Frontal cortex (tissue), 4 donors: ENCODE measurements around the gene EPHB1. TPM values are rescaled to one million over a fixed set of nuclear protein-coding genes. Genes with fewer than 3 reads are reported as not detected.

Experiments used
- DNase-seq, 2 donors: peaks; one replicate each; pipeline ENCODE4 v3.0.0; 2012; ENCODE audit warnings: low spot score in 2 of 2
- FAIRE-seq: peaks from 2 replicates; lab custom pipeline; 2012; peaks lifted over from hg19 to GRCh38; lab: Jason Lieb, UNC
- small RNA-seq: library from RNA; depleted of rRNA; stranded (forward); fragments of <200 nt; gene quantifications from one replicate; pipeline ENCODE3, GENCODE V24; 2014
- total RNA-seq: library from RNA; depleted of rRNA; stranded (reverse); fragments of >200 nt; gene quantifications from one replicate; pipeline ENCODE4 v1.2.3, GENCODE V29; 2014
- donor health status: control.
- donor health status: control.
- donor health status: control.

EPHB1 gene
- total RNA-seq, 1 donor from 2014 or later, result 16.7 TPM

DNA sequence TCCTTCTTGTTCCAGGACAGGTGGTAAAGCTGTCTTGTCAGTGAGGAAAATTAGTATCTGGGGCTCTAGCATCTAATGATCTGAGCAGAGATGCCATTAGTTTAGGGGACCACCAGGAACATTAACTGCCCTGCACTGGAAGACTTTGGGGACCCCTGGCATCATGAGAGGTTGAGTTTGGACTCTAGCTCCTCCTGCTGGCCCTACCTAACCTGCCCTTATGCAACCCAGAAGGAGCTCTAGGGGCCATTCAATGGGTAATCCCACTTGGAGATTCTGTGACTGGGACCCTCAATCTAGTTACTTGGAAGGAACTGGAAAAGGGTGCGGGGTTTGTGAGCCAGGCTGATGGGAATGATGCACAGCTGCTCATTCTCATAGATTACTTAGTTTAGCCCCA, 451.0 kb downstream of the EPHB1 start:
- DNase-seq (no peak), FAIRE-seq (no peak)

DNA sequence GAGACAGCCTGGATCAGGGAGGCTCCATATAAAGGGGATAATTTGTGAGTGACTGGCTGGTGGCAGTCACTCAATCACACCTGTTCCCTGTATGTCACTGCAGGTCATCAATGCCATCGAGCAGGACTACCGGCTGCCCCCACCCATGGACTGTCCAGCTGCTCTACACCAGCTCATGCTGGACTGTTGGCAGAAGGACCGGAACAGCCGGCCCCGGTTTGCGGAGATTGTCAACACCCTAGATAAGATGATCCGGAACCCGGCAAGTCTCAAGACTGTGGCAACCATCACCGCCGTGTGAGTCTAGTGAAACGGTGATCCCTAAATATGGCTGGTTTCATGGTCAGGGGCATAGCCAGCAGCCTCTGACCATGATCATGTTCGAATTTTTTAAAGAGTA, 453.2 kb downstream of the EPHB1 start:
- DNase-seq, result no peak
- FAIRE-seq, result no peak

DNA sequence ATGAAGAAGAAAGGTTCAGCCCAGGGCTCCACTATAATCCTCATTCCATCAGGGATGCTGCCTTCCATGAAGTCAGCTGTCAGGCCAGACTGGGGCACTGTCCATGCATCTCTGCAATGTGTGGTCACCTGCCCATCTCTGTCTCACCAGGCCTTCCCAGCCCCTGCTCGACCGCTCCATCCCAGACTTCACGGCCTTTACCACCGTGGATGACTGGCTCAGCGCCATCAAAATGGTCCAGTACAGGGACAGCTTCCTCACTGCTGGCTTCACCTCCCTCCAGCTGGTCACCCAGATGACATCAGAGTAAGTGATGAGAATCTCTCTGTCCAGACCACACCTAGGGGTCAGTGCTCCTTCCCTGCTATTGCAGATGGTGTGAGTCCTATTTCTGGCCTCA, 454.1 kb downstream of the EPHB1 start:
- FAIRE-seq (no peak), DNase-seq (no peak)

DNA sequence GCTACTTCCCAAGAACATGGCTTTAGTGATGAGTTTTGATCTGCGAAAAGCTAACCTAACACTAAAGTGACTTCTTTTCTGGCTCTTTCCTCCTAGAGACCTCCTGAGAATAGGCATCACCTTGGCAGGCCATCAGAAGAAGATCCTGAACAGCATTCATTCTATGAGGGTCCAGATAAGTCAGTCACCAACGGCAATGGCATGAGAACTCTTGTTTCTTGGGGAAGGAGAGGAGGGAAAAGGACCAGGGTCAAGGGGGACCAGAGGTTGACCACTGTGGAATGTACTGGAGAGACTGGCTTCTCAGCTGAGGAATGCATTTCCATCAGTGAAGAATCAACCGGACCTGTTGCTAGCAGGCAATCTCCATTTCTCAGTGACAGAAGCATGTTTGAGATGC, 463.9 kb downstream of the EPHB1 start:
- no peak for DNase-seq
- FAIRE-seq, result no peak

DNA sequence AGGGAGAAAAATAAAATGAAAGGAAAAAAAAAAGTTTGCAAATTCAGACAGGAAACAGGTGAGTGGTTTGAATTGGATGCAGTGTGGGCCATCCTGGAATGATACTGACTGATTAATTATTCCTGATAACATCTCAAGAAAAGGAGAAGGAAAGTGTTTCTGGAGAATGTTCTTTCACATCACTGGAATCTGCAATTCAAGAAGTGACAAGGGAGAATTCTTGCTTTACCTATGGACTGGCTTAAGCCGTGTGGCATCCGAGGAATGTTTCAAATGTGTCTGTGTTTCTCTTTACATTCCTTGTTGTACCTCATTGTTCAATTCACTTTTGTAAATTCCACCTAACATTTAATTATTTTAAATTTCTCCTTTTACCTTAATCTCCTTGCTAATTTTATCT, 465.0 kb downstream of the EPHB1 start:
- DNase-seq (no peak), FAIRE-seq (no peak)

DNA sequence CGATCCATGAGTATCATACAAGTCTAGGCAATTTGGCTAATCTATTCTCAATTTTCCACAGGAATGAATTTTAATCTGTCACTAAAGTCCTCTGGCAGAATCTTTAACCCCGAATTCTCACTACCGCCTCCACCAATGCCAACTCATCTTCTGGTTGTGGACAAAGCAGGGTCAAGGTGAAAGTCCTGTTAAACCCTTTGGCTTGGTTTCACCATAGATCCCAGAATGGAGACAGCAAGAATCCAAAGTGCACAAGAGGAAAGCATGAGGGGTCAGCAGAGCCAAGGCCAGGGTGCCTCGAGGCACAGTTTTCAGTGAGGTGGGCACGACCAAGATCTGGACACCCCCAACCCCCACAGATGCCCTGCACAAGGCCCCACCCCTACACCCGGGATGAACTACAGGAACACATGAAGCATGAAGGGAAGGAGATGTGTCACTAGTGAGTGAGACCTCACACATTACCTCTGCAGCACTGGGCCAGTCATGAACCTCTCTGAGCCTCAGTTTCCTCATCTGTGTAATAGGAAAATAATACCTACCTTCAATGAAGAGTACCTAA, 466.2 kb downstream of the EPHB1 start:
- no peak for DNase-seq
- no peak for FAIRE-seq

DNA sequence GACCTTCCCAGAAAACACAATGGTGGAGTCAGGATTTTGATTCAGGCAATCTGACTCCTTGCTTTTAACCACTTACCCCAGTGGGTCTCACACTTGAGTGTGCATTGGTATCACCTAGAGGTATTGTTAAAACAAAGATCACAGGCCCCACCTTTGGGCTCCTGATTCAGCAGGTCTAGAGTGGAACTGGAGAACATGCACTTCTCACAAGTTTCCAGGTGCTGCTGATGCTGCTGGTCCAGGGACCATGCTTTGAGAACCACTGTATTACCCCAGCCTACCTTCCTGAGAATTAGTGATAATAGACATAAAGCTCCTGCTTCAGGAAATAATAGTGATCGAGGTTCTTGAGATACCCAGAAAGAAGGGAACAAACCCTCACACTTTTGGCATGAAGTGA, 466.9 kb downstream of the EPHB1 start:
- no peak for DNase-seq
- FAIRE-seq, result no peak

DNA sequence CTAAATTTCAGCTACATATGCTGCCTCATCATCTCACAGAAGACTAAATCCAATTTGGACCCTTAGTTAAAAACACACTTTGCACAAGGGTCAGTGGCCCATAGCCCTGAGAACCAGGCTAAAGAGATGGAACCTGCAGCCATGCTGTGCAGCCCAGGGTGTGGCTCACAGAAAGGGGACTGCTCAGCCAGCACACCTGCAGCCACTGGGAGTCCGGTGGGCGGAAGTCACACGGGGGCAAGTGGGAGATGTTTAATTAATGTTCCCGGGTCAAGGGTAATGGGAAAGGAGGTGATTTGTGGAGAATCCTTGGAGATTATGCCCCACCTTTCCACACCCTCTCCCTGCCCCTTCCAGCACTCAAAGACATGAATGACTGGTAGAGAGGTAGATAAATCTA, 467.4 kb downstream of the EPHB1 start:
- DNase-seq (no peak), FAIRE-seq (no peak)

DNA sequence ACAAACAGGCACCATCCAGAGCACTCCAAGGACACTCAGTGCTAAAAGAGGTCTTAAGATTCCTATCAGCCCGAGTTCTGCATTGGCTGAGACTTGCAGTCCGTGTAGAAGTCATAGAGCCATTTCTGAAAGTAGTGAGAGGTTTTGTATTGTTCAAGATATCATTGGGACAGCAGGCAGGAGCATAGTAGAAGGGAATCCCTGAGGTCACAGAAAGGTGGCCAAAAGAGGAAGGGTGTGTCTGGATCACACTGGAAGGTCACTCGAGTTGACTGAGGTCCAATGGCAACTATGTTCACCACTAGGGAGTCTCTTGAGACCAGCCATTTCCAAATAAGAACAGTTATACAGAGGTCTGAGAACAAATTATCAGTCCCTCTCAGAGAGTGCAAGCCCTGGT, 468.3 kb downstream of the EPHB1 start:
- DNase-seq, result no peak
- FAIRE-seq, result no peak

DNA sequence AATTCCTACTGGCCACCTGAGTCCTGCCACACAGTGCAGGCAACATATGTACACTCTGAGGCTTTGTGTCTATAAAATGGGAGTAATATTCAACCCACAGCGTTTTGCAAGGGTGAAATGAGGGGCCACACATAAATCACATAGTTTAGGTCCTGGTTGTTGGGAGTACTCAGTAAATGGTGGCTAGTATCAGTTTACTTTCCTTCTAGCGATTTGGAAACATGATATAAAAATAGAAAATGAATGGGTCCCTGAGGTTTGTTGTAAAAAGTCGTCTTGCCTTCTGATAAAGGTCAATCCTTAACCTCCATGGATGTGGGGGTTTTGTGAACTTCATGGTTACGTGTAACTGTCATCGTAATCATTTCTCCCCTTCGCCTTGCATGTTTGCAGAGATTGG, 472.4 kb downstream of the EPHB1 start:
- no peak for FAIRE-seq
- no peak for DNase-seq

DNA sequence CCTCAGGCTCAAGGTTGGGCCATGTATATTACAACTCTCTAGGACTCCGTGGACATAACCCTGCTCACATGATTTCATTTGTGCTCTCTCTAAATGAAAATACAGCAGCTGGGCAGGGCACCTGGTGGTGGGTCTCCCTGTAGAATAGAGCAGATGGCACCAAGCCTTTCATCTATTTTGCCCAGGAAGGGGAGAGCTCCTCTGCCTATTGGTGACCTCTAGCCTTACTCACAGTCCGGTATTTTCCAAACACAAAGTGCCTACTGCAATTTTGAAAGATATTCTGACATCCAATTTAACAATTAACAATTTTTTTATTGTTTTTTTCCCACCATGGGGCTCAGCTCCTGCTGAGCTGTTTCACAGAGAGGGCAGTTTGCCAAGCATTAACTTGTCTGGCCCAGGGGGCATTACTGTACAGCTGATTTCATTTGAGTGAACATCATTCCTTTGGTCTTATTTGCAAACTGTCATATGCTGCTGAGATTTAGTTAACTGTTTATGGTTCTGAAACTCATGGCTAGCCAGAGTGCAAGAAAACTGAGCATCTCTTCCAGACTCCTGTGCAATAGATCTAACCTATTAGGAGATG, 474.0 kb downstream of the EPHB1 start:
- no peak for FAIRE-seq
- DNase-seq, result no peak

DNA sequence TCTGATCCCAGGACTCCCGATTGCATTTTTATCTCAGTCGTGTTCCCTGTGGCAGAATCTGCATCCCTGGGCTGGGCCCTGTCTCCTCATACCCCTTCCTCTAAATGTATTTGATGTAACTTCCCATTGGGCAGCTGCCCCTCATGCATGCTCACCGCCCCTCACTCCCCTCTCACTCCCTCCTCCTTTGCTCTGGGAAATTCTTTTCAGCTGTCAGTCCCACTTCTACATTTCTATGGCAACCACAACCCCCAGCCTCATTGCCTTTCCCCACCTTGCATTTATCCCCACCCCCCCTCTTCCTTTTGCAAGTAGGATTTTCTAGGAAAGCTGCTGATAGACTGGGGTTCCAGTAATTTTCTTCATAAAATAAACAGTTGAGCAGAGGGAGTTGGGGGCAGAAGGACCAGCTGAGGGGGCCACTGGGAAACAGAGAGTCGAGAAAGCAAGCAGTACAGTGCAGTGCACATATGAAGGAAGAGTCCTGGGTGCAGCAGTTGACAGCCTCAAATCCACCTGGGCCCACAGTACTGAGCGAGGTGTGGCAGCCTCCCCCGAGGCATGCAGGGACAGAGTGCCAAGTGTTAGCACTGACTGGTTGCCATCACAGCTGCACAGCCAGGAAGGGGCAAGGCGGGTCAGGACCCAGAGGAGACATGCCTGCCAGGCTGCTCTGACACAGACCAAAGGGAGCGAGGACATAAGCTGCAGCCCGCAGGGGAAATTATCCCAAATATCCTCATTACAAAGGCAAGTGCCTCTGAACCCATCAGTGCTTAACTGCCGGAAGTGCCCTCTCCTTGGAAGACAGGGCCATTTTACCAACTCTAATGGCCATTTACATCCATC, 476.3 kb downstream of the EPHB1 start:
- DNase-seq (no peak), FAIRE-seq (no peak)

DNA sequence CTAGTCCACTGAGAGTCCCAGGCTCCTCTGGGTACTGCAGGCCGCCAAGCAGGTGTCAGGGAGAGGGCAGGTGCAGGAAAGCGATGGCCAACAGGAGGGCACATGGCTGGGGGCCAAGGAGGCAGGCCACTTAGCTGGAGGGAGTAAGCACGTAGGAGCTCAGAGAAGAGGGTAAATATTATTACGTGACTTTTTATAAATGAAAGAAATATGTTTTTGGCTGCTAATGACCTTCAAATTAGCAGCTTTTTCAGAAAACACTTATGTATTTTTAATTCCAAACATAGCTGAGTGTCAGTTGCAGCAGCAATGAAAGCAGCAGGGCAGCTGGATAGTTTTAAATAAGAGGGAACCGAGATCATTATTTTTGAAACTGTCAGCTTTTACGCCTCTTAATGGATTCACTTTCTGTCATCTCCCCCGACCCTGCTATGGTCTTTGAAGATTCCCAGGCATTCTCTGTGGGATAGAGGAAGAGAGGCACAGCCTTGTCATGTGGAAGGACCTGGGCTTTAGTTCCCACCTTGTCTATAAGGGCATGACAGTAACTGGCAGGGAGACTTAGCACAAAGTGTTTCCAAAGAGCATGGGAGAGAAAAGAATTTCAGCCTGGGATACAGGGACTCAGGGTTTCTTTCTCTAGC, 477.1 kb downstream of the EPHB1 start:
- FAIRE-seq (no peak), DNase-seq (no peak)

DNA sequence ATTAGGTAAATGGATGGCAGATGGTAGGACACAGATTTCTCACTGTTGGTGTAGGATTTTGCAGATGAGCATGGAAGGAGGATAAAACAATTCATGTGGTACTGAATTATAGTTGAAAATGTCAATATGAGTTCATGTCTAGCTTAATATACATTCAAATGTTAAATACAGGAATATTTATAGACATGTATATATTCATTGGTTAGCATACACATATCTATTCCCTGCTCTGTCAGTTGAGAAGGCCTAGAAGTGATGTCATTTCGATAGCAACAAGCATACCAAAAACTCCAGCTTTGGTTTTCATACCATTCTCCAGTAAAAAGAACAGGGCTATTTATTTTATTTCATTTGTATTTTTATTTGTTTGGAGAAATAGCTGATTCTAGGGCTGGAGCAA, 497.1 kb downstream of the EPHB1 start:
- DNase-seq, result no peak
- no peak for FAIRE-seq

DNA sequence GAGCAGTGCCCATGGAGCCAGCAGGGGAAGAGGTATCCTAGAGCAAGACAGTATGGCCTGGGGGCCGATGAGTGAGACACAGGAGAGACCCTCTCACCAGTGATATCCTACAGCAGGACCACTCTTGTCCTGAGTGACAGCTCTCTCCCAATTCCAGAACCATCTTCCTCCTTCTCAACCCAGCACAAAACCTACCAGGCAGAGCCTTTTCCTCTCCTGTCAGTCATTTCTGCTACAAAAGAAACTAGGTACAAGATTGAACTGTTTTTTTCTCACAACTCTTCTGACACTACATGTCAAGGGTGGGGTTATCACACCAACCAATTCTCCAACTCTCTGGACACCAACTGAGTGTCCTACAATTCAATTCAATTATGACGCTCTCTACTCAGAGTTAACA, 506.6 kb downstream of the EPHB1 start:
- DNase-seq (no peak), FAIRE-seq (no peak)

DNA sequence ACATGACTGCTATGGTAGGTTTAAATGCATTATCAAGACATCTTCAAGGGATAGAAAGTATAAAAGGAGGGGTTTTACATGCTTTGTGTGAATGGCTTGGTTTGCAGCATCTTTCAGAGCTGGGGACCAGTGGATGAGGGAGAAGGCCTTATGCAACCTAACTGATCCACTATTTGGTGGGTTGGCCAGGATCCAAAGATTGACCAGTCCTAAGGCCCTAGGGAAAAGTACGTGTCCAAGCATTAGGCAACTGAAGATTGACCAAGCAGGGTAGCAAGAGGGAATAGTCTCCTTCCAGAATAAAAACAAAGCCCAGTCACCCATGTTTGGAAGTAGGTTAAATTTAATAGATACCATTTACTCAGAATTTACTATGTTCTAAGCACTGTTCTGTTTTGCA, 509.3 kb downstream of the EPHB1 start:
- FAIRE-seq, result no peak
- DNase-seq, result no peak

Small RNA genes lying within 50 kb of the gene (small RNA-seq; reads per million reads assigned to genes)
- gene RNA5SP141 (0.15 reads per million), gene RNU6-1174P (not detected)

Other genes with a start within 250 kb of the EPHB1 start
- gene KY, start 144.2 kb upstream of the EPHB1 start, total RNA-seq, result 0.41 TPM